ENCODE results near the gene SVIL. TPM values are rescaled to one million over a fixed set of nuclear protein-coding genes. Genes with fewer than 3 reads are reported as not detected.

SVIL gene
- total and polyA plus RNA-seq, 2 of the 13 experiments (the other 11 are each of a cell fraction or from before 2014, with no cell fraction given), result 3.9 to 12.1 TPM

DNA sequence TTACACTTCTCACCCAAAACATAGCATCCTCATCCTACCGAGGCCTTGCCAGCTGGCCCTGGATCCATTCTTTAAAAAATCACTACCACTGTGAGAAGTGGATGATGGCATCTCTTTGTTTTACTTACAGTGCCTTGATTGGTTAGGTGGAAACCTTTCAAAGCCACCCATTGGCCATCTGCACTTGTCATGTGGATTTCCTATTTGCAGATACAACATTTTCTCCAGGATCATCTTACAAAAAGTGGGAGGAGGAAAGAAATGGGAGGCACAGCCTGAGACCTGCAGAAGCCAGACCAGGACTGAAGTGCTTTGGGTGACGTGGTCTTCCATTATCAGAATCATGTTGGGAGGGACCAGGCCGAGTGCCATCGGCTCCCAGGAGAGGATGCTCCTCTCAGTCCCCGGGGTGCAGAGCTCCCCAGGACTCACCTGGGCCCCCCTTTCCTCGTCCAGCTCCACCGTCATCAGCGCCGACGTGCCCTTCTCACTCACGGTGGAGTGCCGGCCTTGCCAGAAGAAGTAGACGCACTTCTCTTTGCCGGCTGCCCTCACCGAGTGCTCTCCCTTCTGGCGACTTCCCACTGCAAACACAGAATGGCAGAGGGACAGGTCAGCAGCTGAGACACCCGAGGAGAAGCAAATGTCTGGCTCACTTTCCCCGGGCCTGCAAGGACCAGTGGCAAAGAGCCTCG is 161.2 kb downstream of the SVIL start:
- intact Hi-C loops (cut with micrococcal nuclease; ENCODE audit: unreplicated experiment), result no loop called here
- in situ Hi-C loops (cut with HindIII; ENCODE audit: extremely low pct_ligation_motif_present, low pct_unique_long_range_greater_than_20kb), result no loop called here
- 94% methylated on average over 18 of the region's 19 CpGs for WGBS (ENCODE audit: low lambda C conversion rate)
- Histone ChIP-seq H3K9me3 (ENCODE audit: low read length) (no peaks in the 10 kb centered on the region), H3K27ac (ENCODE audit: extremely low read length, insufficient read depth, low read length) (no peak overlapping the region), H3K79me2 (ENCODE audit: insufficient read depth, low read length) (no peaks in the 10 kb centered on the region), H3K4me1 (ENCODE audit: insufficient read depth, low read length) (peaks cover 11% of the 10 kb centered on the region; the same call in 1 of the 2 replicates), H3K9ac (ENCODE audit: insufficient read depth, low read depth, low read length) (no peak overlapping the region), H3K36me3 (replicated peaks in 1 of 2; ENCODE audit: control insufficient read depth in 1 of 2, insufficient read depth in 2 of 2, low read length in 2 of 2) (peaks cover 3 to 7% of the 10 kb centered on the region in 2 experiments; a peak in 3 of 5 replicates), H2AFZ (ENCODE audit: low read length) (no peak overlapping the region), H3K4me2 (ENCODE audit: low read depth, low read length) (no peak overlapping the region), H3K27me3 (ENCODE audit: control insufficient read depth in 1 of 2, insufficient read depth in 2 of 2, low read length in 2 of 2) (no peaks in the 10 kb centered on the region), H4K20me1 (ENCODE audit: insufficient read depth, low read length) (no peaks in the 10 kb centered on the region), H3K4me3 (replicated peaks in 1 of 3; ENCODE audit: insufficient read depth in 1 of 3, low read depth in 2 of 3, low read length in 3 of 3) (no peak overlapping the region)
- CTCF ChIA-PET (ENCODE audit: low intra/inter-chr PET ratio, low total read pairs), result no interaction called here
- FAIRE-seq, result no peak
- no peak for DNase-seq (ENCODE audit: low spot score)
- TF ChIP-seq POLR2AphosphoS2 (IDR thresholded peaks at IDR 0.05; ENCODE audit: low read depth, low read length) (no peak), ZNF784 (CRISPR knock-in tag; IDR thresholded peaks at IDR 0.05; ENCODE audit: borderline replicate concordance) (no peak), ZNF17 (CRISPR knock-in tag; IDR thresholded peaks at IDR 0.05) (no peak)
- ATAC-seq, result no peak
- no TSS peak for BruUV-seq (replicated peaks)
- POLR2A ChIA-PET, result no interaction called here

- Histone ChIP-seq H3K27me3 (ENCODE audit: control insufficient read depth in 1 of 2, insufficient read depth in 2 of 2, low read length in 2 of 2) (no peaks in the 10 kb centered on the region), H3K4me2 (ENCODE audit: low read depth, low read length) (no peak overlapping the region), H3K9me3 (ENCODE audit: low read length) (no peaks in the 10 kb centered on the region), H3K4me1 (ENCODE audit: insufficient read depth, low read length) (peaks cover 11% of the 10 kb centered on the region; the same call in 1 of the 2 replicates), H3K27ac (ENCODE audit: extremely low read length, insufficient read depth, low read length) (no peak overlapping the region), H4K20me1 (ENCODE audit: insufficient read depth, low read length) (no peaks in the 10 kb centered on the region), H3K9ac (ENCODE audit: insufficient read depth, low read depth, low read length) (no peak overlapping the region), H3K79me2 (ENCODE audit: insufficient read depth, low read length) (no peaks in the 10 kb centered on the region), H3K4me3 (replicated peaks in 1 of 3; ENCODE audit: insufficient read depth in 1 of 3, low read depth in 2 of 3, low read length in 3 of 3) (no peak overlapping the region), H3K36me3 (replicated peaks in 1 of 2; ENCODE audit: control insufficient read depth in 1 of 2, insufficient read depth in 2 of 2, low read length in 2 of 2) (peaks cover 3 to 7% of the 10 kb centered on the region in 2 experiments; a peak in 3 of 5 replicates), H2AFZ (ENCODE audit: low read length) (no peak overlapping the region)
- no peak for TF ChIP-seq SP4 (CRISPR knock-in tag; IDR thresholded peaks at IDR 0.05)
- TF ChIP-seq SP1 (IDR thresholded peaks at IDR 0.05), result no peak
- TF ChIP-seq SP1 (CRISPR knock-in tag; IDR thresholded peaks at IDR 0.05), result no peak
- TF ChIP-seq ZNF17 (CRISPR knock-in tag; IDR thresholded peaks at IDR 0.05), result no peak
- no peak for TF ChIP-seq ZNF569 (CRISPR knock-in tag; IDR thresholded peaks at IDR 0.05; ENCODE audit: borderline replicate concordance)
- TF ChIP-seq, protein P1, sequence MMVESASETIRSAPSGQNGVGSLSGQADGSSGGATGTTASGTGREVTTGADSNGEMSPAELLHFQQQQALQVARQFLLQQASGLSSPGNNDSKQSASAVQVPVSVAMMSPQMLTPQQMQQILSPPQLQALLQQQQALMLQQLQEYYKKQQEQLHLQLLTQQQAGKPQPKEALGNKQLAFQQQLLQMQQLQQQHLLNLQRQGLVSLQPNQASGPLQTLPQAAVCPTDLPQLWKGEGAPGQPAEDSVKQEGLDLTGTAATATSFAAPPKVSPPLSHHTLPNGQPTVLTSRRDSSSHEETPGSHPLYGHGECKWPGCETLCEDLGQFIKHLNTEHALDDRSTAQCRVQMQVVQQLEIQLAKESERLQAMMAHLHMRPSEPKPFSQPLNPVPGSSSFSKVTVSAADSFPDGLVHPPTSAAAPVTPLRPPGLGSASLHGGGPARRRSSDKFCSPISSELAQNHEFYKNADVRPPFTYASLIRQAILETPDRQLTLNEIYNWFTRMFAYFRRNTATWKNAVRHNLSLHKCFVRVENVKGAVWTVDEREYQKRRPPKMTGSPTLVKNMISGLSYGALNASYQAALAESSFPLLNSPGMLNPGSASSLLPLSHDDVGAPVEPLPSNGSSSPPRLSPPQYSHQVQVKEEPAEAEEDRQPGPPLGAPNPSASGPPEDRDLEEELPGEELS (CRISPR knock-in tag; IDR thresholded peaks at IDR 0.05), result no peak
- TF ChIP-seq ZNF136 (CRISPR knock-in tag; IDR thresholded peaks at IDR 0.05; ENCODE audit: low read depth), result no peak
- TF ChIP-seq ZNF703 (CRISPR knock-in tag; IDR thresholded peaks at IDR 0.05; ENCODE audit: borderline replicate concordance), result no peak
- TF ChIP-seq RFX5 (IDR thresholded peaks at IDR 0.05; ENCODE audit: low read depth, low read length), result no peak
- WGBS (ENCODE audit: low lambda C conversion rate), result 90% methylated on average over 6 of the region's 6 CpGs
- POLR2A ChIA-PET, result no interaction called here
- CTCF ChIA-PET (ENCODE audit: low intra/inter-chr PET ratio, low total read pairs), result no interaction called here
- BruUV-seq (replicated peaks), result no TSS peak
- no peak for DNase-seq (ENCODE audit: low spot score)
- no peak for ATAC-seq
- in situ Hi-C loops (cut with HindIII; ENCODE audit: extremely low pct_ligation_motif_present, low pct_unique_long_range_greater_than_20kb) (no loop called here), intact Hi-C loops (cut with micrococcal nuclease; ENCODE audit: unreplicated experiment) (no loop called here)
- no peak for FAIRE-seq
Measured at GRCh38 chr10:29473087-29473356, 161.7 kb downstream of the SVIL start.
